GM23338 (cell line): Measurements from ENCODE around the gene COLEC12. TPM values are rescaled to one million over a fixed set of nuclear protein-coding genes. Genes with fewer than 3 reads are reported as not detected.

Experiments used
- ATAC-seq: fragments of 200-7000 bp; cut with Tn5 transposase; 3 replicates; pipeline ENCODE4 v1.9.1; 2020
- DNase-seq: peaks from one replicate; pipeline ENCODE4 v3.0.0-alpha.2; 2015; ENCODE audit warnings: low spot score
- H2AFZ ChIP-seq: fragments of 200-600 bp; sonication (generic); 2 replicates; pipeline ENCODE4 v1.8.0; 2016; ENCODE audit warnings: antibody characterized with exemption, mild to moderate bottlenecking, moderate library complexity
- H3F3A ChIP-seq: fragments of 200-600 bp; sonication (generic); replicated peaks from 2 replicates; pipeline ENCODE4 v1.8.0; 2017; ENCODE audit warnings: antibody characterized with exemption, mixed run types, low read depth
- H3K27ac ChIP-seq: fragments of 200-600 bp; sonication (generic); 2 replicates; pipeline ENCODE4 v1.6.1; 2016; ENCODE audit warnings: low read depth
- H3K27me3 ChIP-seq: fragments of 200-600 bp; sonication (generic); 2 replicates; pipeline ENCODE4 v1.8.0; 2016; ENCODE audit warnings: mild to moderate bottlenecking, mixed run types, moderate library complexity; ENCODE audit not compliant: insufficient read depth
- H3K36me3 ChIP-seq: fragments of 200-600 bp; sonication (generic); 2 replicates; pipeline ENCODE4 v1.8.0; 2016; ENCODE audit warnings: mild to moderate bottlenecking; ENCODE audit not compliant: insufficient read depth
- H3K4me1 ChIP-seq: fragments of 200-600 bp; sonication (generic); 2 replicates; pipeline ENCODE4 v1.8.0; 2016; ENCODE audit warnings: mild to moderate bottlenecking, moderate library complexity; ENCODE audit not compliant: insufficient read depth
- H3K4me2 ChIP-seq: fragments of 200-600 bp; sonication (generic); 2 replicates; pipeline ENCODE4 v1.7.1; 2017; ENCODE audit warnings: mixed run types
- H3K4me3 ChIP-seq: fragments of 200-600 bp; sonication (generic); 2 replicates; pipeline ENCODE4 v1.6.1; 2016; ENCODE audit warnings: mixed run types
- H3K79me2 ChIP-seq: fragments of 200-600 bp; sonication (generic); replicated peaks from 2 replicates; pipeline ENCODE4 v1.8.0; 2017; ENCODE audit warnings: mild to moderate bottlenecking; ENCODE audit not compliant: insufficient read depth
- H3K9me2 ChIP-seq: fragments of 200-600 bp; sonication (generic); 2 replicates; pipeline ENCODE4 v1.8.0; 2017; ENCODE audit not compliant: insufficient read depth
- H4K20me1 ChIP-seq: fragments of 200-600 bp; sonication (generic); replicated peaks from 2 replicates; pipeline ENCODE4 v1.8.0; 2017; ENCODE audit warnings: mild to moderate bottlenecking; ENCODE audit not compliant: insufficient read depth
- H3K27ac Mint-ChIP-seq: 2 replicates; pipeline ENCODE4 v1.8.0; 2020; ENCODE audit warnings: inconsistent platforms, mild to moderate bottlenecking, moderate library complexity, mixed read lengths
- H3K27me3 Mint-ChIP-seq: 3 replicates; pipeline ENCODE4 v1.8.0; 2022; ENCODE audit warnings: low read depth, mild to moderate bottlenecking, moderate library complexity, mixed read lengths, inconsistent platforms; ENCODE audit not compliant: insufficient read depth, poor library complexity
- H3K36me3 Mint-ChIP-seq: 3 replicates; pipeline ENCODE4 v1.8.0; 2021; ENCODE audit warnings: low read depth, mild to moderate bottlenecking, inconsistent platforms, moderate library complexity, mixed read lengths
- H3K4me1 Mint-ChIP-seq: 3 replicates; pipeline ENCODE4 v1.8.0; 2020; ENCODE audit warnings: mild to moderate bottlenecking, inconsistent platforms, mixed read lengths
- H3K4me3 Mint-ChIP-seq: 3 replicates; pipeline ENCODE4 v1.8.0; 2021; ENCODE audit warnings: moderate library complexity, mild to moderate bottlenecking, inconsistent platforms, mixed read lengths
- H3K9me3 Mint-ChIP-seq: 3 replicates; pipeline ENCODE4 v1.8.0; 2020; ENCODE audit warnings: moderate library complexity, mild to moderate bottlenecking, inconsistent platforms, mixed read lengths
- CREB1 ChIP-seq: fragments of 250-450 bp; sonication (Bioruptor Pico); IDR thresholded peaks from 2 replicates; pipeline ENCODE4 v1.5.0; 2020; ENCODE audit warnings: low read depth, mild to moderate bottlenecking, moderate library complexity
- EZH2 ChIP-seq: fragments of 200-600 bp; sonication (generic); IDR thresholded peaks from one replicate; pipeline ENCODE4 v1.8.0; 2017; ENCODE audit warnings: antibody characterized with exemption, mild to moderate bottlenecking, low read depth; ENCODE audit not compliant: unreplicated experiment
- EZH2phosphoT487 ChIP-seq: fragments of 200-600 bp; sonication (generic); IDR thresholded peaks from one replicate; pipeline ENCODE4 v1.8.1; 2018; ENCODE audit warnings: antibody characterized with exemption; ENCODE audit not compliant: unreplicated experiment
- JUNB ChIP-seq: IDR thresholded peaks from one replicate; pipeline ENCODE4 v1.6.1; 2016; ENCODE audit warnings: antibody characterized with exemption; ENCODE audit not compliant: unreplicated experiment
- NANOG ChIP-seq: IDR thresholded peaks from 2 replicates; pipeline ENCODE4 v1.6.1; 2016; ENCODE audit warnings: antibody characterized with exemption, borderline replicate concordance
- ZNF114 ChIP-seq: fragments of 250-450 bp; sonication (Bioruptor Pico); IDR thresholded peaks from 2 replicates; pipeline ENCODE4 v1.5.0; 2020; ENCODE audit warnings: mild to moderate bottlenecking, moderate library complexity
- ZNF331 ChIP-seq: fragments of 250-450 bp; sonication (Bioruptor Pico); IDR thresholded peaks from 2 replicates; pipeline ENCODE4 v1.5.0; 2020; ENCODE audit warnings: low read depth, mild to moderate bottlenecking, moderate library complexity
- polyA plus RNA-seq: library from polyadenylated mRNA; unstranded; fragments of >200 nt; fragmentation: Nextera tagmentation; extraction: Ambion mirVana; gene quantifications from 2 replicates; pipeline ENCODE4 v1.2.1, GENCODE V29; 2016
- total RNA-seq: library from RNA; depleted of rRNA; stranded (reverse); fragments of >200 nt; shearing (Covaris generic); gene quantifications from 2 replicates; pipeline ENCODE4 v1.2.3, GENCODE V29; 2014
- TF ChIP-seq, protein P1 (sequence below): IDR thresholded peaks from one replicate; pipeline ENCODE4 v1.6.1; 2018; ENCODE audit warnings: antibody characterized with exemption; ENCODE audit not compliant: unreplicated experiment
- TF ChIP-seq, protein P2 (sequence below), 2 experiments: fragments of 200-600 bp in 1 of 2; sonication (generic) in 1 of 2; conservative IDR thresholded peaks; 2 replicates each; pipeline versions ENCODE4 v1.5.1 to v1.6.1; 2016 to 2017; ENCODE audit warnings: antibody characterized with exemption in 2 of 2, low read depth in 2 of 2, mild to moderate bottlenecking in 2 of 2, moderate library complexity in 1 of 2
- TF ChIP-seq, protein P3 (sequence below): IDR thresholded peaks from 2 replicates; pipeline ENCODE4 v1.6.1; 2016; ENCODE audit warnings: antibody characterized with exemption

Gene COLEC12
- total and polyA plus RNA-seq, 2 experiments from 2014 or later: 1.1 to 3.2 TPM

DNA sequence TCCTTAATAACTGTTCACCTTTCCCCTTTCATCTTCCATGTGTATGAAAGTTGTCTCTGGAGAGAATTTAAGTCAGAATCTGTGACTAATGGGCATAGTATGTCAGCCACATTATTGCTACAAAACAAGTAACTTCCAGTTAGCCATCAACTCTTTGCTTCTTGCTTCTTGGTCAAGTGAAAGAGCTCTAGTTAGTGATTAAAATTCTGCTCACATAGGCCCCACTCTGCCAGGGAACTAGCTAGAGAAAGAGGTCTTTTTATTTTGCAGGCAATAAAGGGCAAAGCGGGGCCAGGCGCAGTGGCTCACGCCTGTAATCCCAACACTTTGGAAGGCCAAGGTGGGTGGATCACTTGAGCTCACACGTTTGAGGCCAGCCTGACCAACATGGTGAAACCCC is 64.6 kb downstream of the COLEC12 start:
- no peak overlapping the region for H3K4me3 ChIP-seq
- Mint-ChIP-seq H3K27ac (no peak overlapping the region), H3K4me1 (no peaks in the 10 kb centered on the region), H3K36me3 (no peaks in the 10 kb centered on the region), H3K27me3 (no peaks in the 10 kb centered on the region), H3K4me3 (no peak overlapping the region), H3K9me3 (no peaks in the 10 kb centered on the region)
- TF ChIP-seq CREB1 (CRISPR knock-in tag) (no peak), EZH2phosphoT487 (no peak), EZH2 (no peak), ZNF331 (no peak), NANOG (no peak), ZNF114 (CRISPR knock-in tag) (no peak)
- TF ChIP-seq, protein P1, sequence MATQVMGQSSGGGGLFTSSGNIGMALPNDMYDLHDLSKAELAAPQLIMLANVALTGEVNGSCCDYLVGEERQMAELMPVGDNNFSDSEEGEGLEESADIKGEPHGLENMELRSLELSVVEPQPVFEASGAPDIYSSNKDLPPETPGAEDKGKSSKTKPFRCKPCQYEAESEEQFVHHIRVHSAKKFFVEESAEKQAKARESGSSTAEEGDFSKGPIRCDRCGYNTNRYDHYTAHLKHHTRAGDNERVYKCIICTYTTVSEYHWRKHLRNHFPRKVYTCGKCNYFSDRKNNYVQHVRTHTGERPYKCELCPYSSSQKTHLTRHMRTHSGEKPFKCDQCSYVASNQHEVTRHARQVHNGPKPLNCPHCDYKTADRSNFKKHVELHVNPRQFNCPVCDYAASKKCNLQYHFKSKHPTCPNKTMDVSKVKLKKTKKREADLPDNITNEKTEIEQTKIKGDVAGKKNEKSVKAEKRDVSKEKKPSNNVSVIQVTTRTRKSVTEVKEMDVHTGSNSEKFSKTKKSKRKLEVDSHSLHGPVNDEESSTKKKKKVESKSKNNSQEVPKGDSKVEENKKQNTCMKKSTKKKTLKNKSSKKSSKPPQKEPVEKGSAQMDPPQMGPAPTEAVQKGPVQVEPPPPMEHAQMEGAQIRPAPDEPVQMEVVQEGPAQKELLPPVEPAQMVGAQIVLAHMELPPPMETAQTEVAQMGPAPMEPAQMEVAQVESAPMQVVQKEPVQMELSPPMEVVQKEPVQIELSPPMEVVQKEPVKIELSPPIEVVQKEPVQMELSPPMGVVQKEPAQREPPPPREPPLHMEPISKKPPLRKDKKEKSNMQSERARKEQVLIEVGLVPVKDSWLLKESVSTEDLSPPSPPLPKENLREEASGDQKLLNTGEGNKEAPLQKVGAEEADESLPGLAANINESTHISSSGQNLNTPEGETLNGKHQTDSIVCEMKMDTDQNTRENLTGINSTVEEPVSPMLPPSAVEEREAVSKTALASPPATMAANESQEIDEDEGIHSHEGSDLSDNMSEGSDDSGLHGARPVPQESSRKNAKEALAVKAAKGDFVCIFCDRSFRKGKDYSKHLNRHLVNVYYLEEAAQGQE: no peak
- TF ChIP-seq, protein P2, sequence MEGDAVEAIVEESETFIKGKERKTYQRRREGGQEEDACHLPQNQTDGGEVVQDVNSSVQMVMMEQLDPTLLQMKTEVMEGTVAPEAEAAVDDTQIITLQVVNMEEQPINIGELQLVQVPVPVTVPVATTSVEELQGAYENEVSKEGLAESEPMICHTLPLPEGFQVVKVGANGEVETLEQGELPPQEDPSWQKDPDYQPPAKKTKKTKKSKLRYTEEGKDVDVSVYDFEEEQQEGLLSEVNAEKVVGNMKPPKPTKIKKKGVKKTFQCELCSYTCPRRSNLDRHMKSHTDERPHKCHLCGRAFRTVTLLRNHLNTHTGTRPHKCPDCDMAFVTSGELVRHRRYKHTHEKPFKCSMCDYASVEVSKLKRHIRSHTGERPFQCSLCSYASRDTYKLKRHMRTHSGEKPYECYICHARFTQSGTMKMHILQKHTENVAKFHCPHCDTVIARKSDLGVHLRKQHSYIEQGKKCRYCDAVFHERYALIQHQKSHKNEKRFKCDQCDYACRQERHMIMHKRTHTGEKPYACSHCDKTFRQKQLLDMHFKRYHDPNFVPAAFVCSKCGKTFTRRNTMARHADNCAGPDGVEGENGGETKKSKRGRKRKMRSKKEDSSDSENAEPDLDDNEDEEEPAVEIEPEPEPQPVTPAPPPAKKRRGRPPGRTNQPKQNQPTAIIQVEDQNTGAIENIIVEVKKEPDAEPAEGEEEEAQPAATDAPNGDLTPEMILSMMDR (conservative IDR thresholded peaks at IDR 0.05; ENCODE audit: low read depth in 2 of 2): no peak
- H3K36me3 ChIP-seq: no peaks in the 10 kb centered on the region
- no peaks in the 10 kb centered on the region for H3K79me2 ChIP-seq
- H3K27me3 ChIP-seq: no peaks in the 10 kb centered on the region
- H3K27ac ChIP-seq: no peak overlapping the region
- no peak overlapping the region for H3K4me2 ChIP-seq
- H4K20me1 ChIP-seq: no peaks in the 10 kb centered on the region
- peaks cover 3% of the 10 kb centered on the region; the same call in 1 of the 2 replicates for H3K9me2 ChIP-seq
- H3K4me1 ChIP-seq: no peaks in the 10 kb centered on the region
- H2AFZ ChIP-seq: no peak overlapping the region
- ATAC-seq (no peak), DNase-seq (no peak)
- H3F3A ChIP-seq: no peaks in the 10 kb centered on the region

DNA sequence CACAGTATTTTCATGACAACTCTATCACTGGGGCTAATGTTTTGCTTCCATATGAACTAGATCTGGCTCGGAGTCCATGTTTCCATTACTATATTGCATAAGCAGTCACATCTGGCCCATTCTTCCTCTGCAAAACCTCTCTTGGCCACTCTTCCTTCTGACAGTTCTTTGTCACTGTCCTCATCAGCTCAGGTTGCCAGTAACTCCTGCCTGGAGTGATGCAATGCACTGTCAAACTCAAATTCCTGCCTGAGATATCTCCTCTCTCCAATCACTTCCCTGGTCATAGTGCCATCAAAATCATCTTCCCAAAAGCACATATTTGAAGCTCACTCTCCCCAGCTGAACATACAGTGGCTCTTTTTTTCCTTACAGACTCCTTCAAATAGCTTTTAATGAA is 66.1 kb downstream of the COLEC12 start:
- no peaks in the 10 kb centered on the region for H3K36me3 Mint-ChIP-seq
- Histone ChIP-seq H2AFZ (no peak overlapping the region), H3F3A (no peaks in the 10 kb centered on the region), H3K27ac (no peak overlapping the region), H3K4me1 (no peaks in the 10 kb centered on the region), H3K27me3 (no peaks in the 10 kb centered on the region), H3K4me2 (no peak overlapping the region), H3K36me3 (no peaks in the 10 kb centered on the region), H3K9me2 (peaks cover 3% of the 10 kb centered on the region; the same call in 1 of the 2 replicates), H3K79me2 (no peaks in the 10 kb centered on the region), H3K4me3 (no peak overlapping the region), H4K20me1 (no peaks in the 10 kb centered on the region)
- no peak overlapping the region for H3K4me3 Mint-ChIP-seq
- no peak for ATAC-seq
- H3K9me3 Mint-ChIP-seq: no peaks in the 10 kb centered on the region
- no peaks in the 10 kb centered on the region for H3K27me3 Mint-ChIP-seq
- DNase-seq: no peak
- no peak overlapping the region for H3K27ac Mint-ChIP-seq
- no peaks in the 10 kb centered on the region for H3K4me1 Mint-ChIP-seq
- TF ChIP-seq, protein P3, sequence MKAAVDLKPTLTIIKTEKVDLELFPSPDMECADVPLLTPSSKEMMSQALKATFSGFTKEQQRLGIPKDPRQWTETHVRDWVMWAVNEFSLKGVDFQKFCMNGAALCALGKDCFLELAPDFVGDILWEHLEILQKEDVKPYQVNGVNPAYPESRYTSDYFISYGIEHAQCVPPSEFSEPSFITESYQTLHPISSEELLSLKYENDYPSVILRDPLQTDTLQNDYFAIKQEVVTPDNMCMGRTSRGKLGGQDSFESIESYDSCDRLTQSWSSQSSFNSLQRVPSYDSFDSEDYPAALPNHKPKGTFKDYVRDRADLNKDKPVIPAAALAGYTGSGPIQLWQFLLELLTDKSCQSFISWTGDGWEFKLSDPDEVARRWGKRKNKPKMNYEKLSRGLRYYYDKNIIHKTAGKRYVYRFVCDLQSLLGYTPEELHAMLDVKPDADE: no peak
- TF ChIP-seq JUNB (no peak), CREB1 (CRISPR knock-in tag) (no peak), ZNF114 (CRISPR knock-in tag) (no peak), NANOG (no peak)
- TF ChIP-seq, protein P2 (conservative IDR thresholded peaks at IDR 0.05; ENCODE audit: low read depth in 2 of 2): no peak
